Fibroblast of the aortic adventitia (primary cell): ENCODE data around the gene CARHSP1. TPM values are rescaled to one million over a fixed set of nuclear protein-coding genes. Genes with fewer than 3 reads are reported as not detected.
"Not testable (repeated sequence)": the region's sequence is repeated elsewhere in the genome, so short reads cannot be mapped to it uniquely, and the experiment has no call there.

ENCODE experiments used
- DNase-seq: peaks from one replicate; pipeline ENCODE4 v3.0.0-alpha.2; 2010; ENCODE audit warnings: low read depth
- H3K4me3 ChIP-seq: 2 replicates; pipeline ENCODE4 v1.5.1; 2011; ENCODE audit warnings: low read depth, mild to moderate bottlenecking, control low read depth, low read length, moderate library complexity
- CTCF ChIP-seq: IDR thresholded peaks from 2 replicates; pipeline ENCODE4 v1.5.1; 2011; ENCODE audit warnings: mild to moderate bottlenecking, low read length, control low read depth, inconsistent platforms; ENCODE audit not compliant: insufficient read depth
- total RNA-seq: library from RNA; depleted of rRNA; stranded (reverse); fragments of >200 nt; gene quantifications from 2 replicates; pipeline ENCODE4 v1.2.3, GENCODE V29; 2012; ENCODE audit warnings: low replicate concordance

The CARHSP1 gene
- 66.5 and 68.3 TPM in 2 replicates for total RNA-seq

- peak; percentile 80 for DNase-seq
- no peak for TF ChIP-seq CTCF
- peak within 1 kb of the TSS; percentile 72 for H3K4me3 ChIP-seq
These were observed at the start of gene CARHSP1 for GRCh38 chr16:8868416-8869211. Gene CARHSP1, minus strand, starts transcription at chr16:8869006. Its CDS starts 9,678 bp downstream, at chr16:8859328.

GRCh38 chr16:8917336-8917735, 48.5 kb upstream of the CARHSP1 start:
- not testable (repeated sequence) for H3K4me3 ChIP-seq, DNase-seq

DNA sequence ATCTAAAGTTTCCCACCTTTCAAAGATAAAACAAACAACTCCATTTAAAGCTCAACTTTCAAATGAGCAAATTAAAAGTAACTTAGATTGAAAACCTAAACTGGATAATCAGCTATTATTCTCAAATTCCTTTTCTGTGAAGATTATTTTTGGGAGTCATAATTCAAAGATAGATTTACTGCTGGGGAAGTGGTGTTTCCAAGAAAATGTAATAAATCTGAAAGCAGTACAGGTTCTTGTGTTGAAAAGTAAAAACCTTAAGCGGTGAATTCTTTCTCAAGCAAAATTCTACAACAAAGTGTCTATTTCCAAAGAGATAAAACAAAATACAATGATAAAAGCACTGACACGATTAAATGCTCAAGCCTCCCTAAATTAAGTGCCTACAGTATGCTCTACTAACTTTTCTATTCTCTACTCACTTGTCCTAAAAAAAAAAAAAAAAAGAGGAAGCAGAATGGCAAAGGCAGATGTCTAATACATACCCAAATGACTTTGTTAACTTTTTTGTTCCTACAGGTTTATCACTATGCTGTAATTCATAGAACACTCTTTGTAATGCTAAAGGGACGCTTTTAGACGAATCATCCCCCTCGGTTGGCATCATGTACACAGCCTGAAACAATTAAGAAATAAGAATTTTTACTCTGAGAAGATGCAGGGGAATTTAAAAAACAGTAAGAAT, 47.9 kb upstream of the CARHSP1 start:
- no peak for DNase-seq
- H3K4me3 ChIP-seq, result no peak overlapping the region
- TF ChIP-seq CTCF, result no peak

- no peak for TF ChIP-seq CTCF
- no peak overlapping the region for H3K4me3 ChIP-seq
- DNase-seq, result no peak
These were observed 47.0 kb upstream of the CARHSP1 start for GRCh38 chr16:8915722-8916301.

- no peak for TF ChIP-seq CTCF
- DNase-seq, result no peak
- no peak overlapping the region for H3K4me3 ChIP-seq
These were observed 45.3 kb upstream of the CARHSP1 start for GRCh38 chr16:8914098-8914497.

DNA sequence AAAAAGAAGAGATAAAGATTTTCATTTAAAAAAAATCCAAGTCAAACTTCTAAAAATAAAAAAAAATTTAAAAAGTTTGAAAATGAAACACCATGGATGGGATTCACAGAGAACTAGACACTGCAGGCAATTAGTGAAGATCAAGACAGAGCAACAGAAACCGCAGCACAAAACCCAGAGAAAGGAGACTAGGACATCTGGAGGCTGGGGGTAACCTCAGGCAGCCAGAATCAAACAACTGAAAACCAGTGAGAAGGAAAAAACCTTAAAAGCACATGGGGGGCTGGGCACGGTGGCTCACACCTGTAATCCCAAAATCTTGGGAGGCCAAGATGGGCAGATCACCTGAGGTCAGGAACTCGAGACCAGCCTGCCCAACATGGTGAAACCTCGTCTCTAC, 44.0 kb upstream of the CARHSP1 start:
- no peak for TF ChIP-seq CTCF
- H3K4me3 ChIP-seq, result no peak overlapping the region
- no peak for DNase-seq

DNA sequence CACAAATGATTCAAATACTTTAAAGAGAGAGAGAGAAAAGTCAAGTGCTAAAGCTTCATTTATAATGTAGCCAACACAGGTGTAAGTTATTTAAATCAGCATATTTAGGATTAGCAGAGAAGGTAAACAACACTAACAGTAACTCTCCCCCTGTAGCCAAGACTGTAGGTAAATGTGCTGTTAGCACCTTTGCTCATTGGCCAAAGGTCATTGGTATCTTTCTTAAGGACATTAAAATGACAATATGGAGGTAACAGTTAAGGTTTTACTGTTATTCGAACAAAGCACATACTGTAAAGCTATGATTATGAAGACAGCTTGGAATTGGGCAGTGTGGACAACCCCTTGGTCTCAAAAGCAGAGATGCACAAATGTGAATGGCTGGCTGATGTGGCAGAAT, 42.0 kb upstream of the CARHSP1 start:
- DNase-seq, result no peak
- no peak overlapping the region for H3K4me3 ChIP-seq
- TF ChIP-seq CTCF, result no peak
